IPS DF 4.7 (cell line): ENCODE data around the gene WHAMM.

Experiments used
- DNase-seq: peaks from one replicate; pipeline ENCODE4 v3.0.0-alpha.2; 2013; ENCODE audit warnings: low spot score; ENCODE audit errors: extremely low read depth

The WHAMM gene

GRCh38 chr15:82833362-82833682, 23.9 kb downstream of the WHAMM start:
- DNase-seq: no peak

- DNase-seq: no peak
These were observed 26.0 kb downstream of the WHAMM start for GRCh38 chr15:82835391-82835917.

GRCh38 chr15:82838096-82838735, 28.8 kb downstream of the WHAMM start:
- no peak for DNase-seq

- DNase-seq: no peak
These were observed 29.7 kb downstream of the WHAMM start for GRCh38 chr15:82839136-82839535.

GRCh38 chr15:82840166-82840565, 30.7 kb downstream of the WHAMM start:
- DNase-seq: no peak

GRCh38 chr15:82843566-82843965, 34.1 kb downstream of the WHAMM start:
- no peak for DNase-seq

- DNase-seq: no peak
These were observed 36.3 kb downstream of the WHAMM start for GRCh38 chr15:82845686-82846085.

GRCh38 chr15:82846621-82847020, 37.2 kb downstream of the WHAMM start:
- no peak for DNase-seq

- DNase-seq: no peak
These were observed 38.3 kb downstream of the WHAMM start for GRCh38 chr15:82847703-82848102.

- no peak for DNase-seq
These were observed 39.0 kb downstream of the WHAMM start for GRCh38 chr15:82848241-82848993.

GRCh38 chr15:82849556-82850512, 40.4 kb downstream of the WHAMM start:
- peak; percentile 96 for DNase-seq

GRCh38 chr15:82850731-82851130, 41.3 kb downstream of the WHAMM start:
- DNase-seq: no peak

- DNase-seq: no peak
These were observed 42.0 kb downstream of the WHAMM start for GRCh38 chr15:82851306-82851850.

- DNase-seq: no peak
These were observed 42.6 kb downstream of the WHAMM start for GRCh38 chr15:82851981-82852511.

- no peak for DNase-seq
These were observed 43.6 kb downstream of the WHAMM start for GRCh38 chr15:82852941-82853561.

- no peak for DNase-seq
These were observed 45.1 kb downstream of the WHAMM start for GRCh38 chr15:82854554-82854953.

GRCh38 chr15:82855286-82856100, 46.1 kb downstream of the WHAMM start:
- DNase-seq: no peak

- no peak for DNase-seq
These were observed 47.2 kb downstream of the WHAMM start for GRCh38 chr15:82856397-82857170.

- DNase-seq: no peak
These were observed 49.5 kb downstream of the WHAMM start for GRCh38 chr15:82858932-82859331.
